Measurements from ENCODE around the gene C4A.
"Not testable (repeated sequence)": the region's sequence is repeated elsewhere in the genome, so short reads cannot be mapped to it uniquely, and the experiment has no call there.

DNA sequence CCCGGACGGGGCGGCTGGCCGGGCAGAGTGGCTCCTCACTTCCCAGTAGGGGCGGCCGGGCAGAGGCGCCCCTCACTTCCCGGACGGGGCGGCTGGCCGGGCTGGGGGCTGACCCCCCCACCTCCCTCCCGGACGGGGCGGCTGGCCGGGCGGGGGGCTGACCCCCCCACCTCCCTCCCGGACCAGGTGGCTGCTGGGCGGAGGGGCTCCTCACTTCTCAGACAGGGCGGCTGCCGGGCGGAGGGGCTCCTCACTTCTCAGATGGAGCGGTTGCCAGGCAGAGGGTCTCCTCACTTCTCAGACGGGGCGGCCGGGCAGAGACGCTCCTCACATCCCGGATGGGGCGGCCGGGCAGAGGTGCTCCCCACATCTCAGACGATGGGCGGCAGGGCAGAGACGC lies 49.7 kb upstream of the C4A start:
- TF ChIP-seq, protein P1, sequence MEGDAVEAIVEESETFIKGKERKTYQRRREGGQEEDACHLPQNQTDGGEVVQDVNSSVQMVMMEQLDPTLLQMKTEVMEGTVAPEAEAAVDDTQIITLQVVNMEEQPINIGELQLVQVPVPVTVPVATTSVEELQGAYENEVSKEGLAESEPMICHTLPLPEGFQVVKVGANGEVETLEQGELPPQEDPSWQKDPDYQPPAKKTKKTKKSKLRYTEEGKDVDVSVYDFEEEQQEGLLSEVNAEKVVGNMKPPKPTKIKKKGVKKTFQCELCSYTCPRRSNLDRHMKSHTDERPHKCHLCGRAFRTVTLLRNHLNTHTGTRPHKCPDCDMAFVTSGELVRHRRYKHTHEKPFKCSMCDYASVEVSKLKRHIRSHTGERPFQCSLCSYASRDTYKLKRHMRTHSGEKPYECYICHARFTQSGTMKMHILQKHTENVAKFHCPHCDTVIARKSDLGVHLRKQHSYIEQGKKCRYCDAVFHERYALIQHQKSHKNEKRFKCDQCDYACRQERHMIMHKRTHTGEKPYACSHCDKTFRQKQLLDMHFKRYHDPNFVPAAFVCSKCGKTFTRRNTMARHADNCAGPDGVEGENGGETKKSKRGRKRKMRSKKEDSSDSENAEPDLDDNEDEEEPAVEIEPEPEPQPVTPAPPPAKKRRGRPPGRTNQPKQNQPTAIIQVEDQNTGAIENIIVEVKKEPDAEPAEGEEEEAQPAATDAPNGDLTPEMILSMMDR (IDR thresholded peaks at IDR 0.05), result not testable (repeated sequence)
- TF ChIP-seq POLR2A (IDR thresholded peaks at IDR 0.05), result not testable (repeated sequence)

Data from transverse colon (tissue), 3 donors.